ENCODE measurements around the gene IQSEC1.

IQSEC1 gene

GRCh38 chr3:13002398-13003124 lies 70.7 kb downstream of the IQSEC1 start:
- DNase-seq (ENCODE audit: low read depth, low spot score), result no peak

GRCh38 chr3:12999147-13000140 lies 73.8 kb downstream of the IQSEC1 start:
- no peak for DNase-seq (ENCODE audit: low read depth, low spot score)

- DNase-seq (ENCODE audit: low read depth, low spot score), result no peak
These were observed 74.6 kb downstream of the IQSEC1 start for GRCh38 chr3:12998648-12999047.

- DNase-seq (ENCODE audit: low read depth, low spot score), result no peak
These were observed 75.8 kb downstream of the IQSEC1 start for GRCh38 chr3:12997387-12997786.

GRCh38 chr3:12996181-12996506 lies 77.1 kb downstream of the IQSEC1 start:
- no peak for DNase-seq (ENCODE audit: low read depth, low spot score)

GRCh38 chr3:12995389-12996180 lies 77.6 kb downstream of the IQSEC1 start:
- DNase-seq (ENCODE audit: low read depth, low spot score), result no peak

GRCh38 chr3:12994607-12995388 lies 78.4 kb downstream of the IQSEC1 start:
- peak; percentile 66 for DNase-seq (ENCODE audit: low read depth, low spot score)

GRCh38 chr3:12994357-12994606 lies 78.9 kb downstream of the IQSEC1 start:
- no peak for DNase-seq (ENCODE audit: low read depth, low spot score)

GRCh38 chr3:12993517-12994356 lies 79.5 kb downstream of the IQSEC1 start:
- no peak for DNase-seq (ENCODE audit: low read depth, low spot score)

GRCh38 chr3:12992629-12993516 lies 80.4 kb downstream of the IQSEC1 start:
- no peak for DNase-seq (ENCODE audit: low read depth, low spot score)

- DNase-seq (ENCODE audit: low read depth, low spot score), result no peak
These were observed 81.4 kb downstream of the IQSEC1 start for GRCh38 chr3:12991861-12992281.

GRCh38 chr3:12991481-12991837 lies 81.8 kb downstream of the IQSEC1 start:
- no peak for DNase-seq (ENCODE audit: low read depth, low spot score)

- DNase-seq (ENCODE audit: low read depth, low spot score), result no peak
These were observed 82.3 kb downstream of the IQSEC1 start for GRCh38 chr3:12990781-12991480.

- DNase-seq (ENCODE audit: low read depth, low spot score), result no peak
These were observed 82.9 kb downstream of the IQSEC1 start for GRCh38 chr3:12990306-12990705.

- DNase-seq (ENCODE audit: low read depth, low spot score), result no peak
These were observed 84.3 kb downstream of the IQSEC1 start for GRCh38 chr3:12988728-12989454.

- DNase-seq (ENCODE audit: low read depth, low spot score), result no peak
These were observed 85.6 kb downstream of the IQSEC1 start for GRCh38 chr3:12987602-12988001.

GRCh38 chr3:12986986-12987385 lies 86.2 kb downstream of the IQSEC1 start:
- no peak for DNase-seq (ENCODE audit: low read depth, low spot score)

- no peak for DNase-seq (ENCODE audit: low read depth, low spot score)
These were observed 86.7 kb downstream of the IQSEC1 start for GRCh38 chr3:12986521-12986920.
